H1 (cell line): Measurements from ENCODE around the gene IL1RAPL1. TPM values are rescaled to one million over a fixed set of nuclear protein-coding genes. Genes with fewer than 3 reads are reported as not detected.

ENCODE experiments used
- CTCF ChIA-PET: fragments of 300-600 bp; sonication (Branson Sonifier 250); formaldehyde crosslinking; loops from one replicate; lab custom pipeline; 2021; ENCODE audit not compliant: partially characterized antibody; lab: Charles Lee
- POLR2A ChIA-PET: fragments of 300-600 bp; sonication (Branson Sonifier 250); formaldehyde crosslinking; loops from one replicate; lab custom pipeline; 2021; ENCODE audit warnings: inconsistent platforms; ENCODE audit not compliant: partially characterized antibody; lab: Charles Lee
- DNase-seq, 2 experiments: peaks; one replicate each; pipeline versions ENCODE4 v3.0.0 to v3.0.0-alpha.2; 2010 to 2022; ENCODE audit warnings: low spot score in 2 of 2, low read depth in 1 of 2, mixed read lengths in 1 of 2
- FAIRE-seq: peaks from 2 replicates; lab custom pipeline; 2011; peaks lifted over from hg19 to GRCh38; lab: Jason Lieb, UNC
- H2AFZ ChIP-seq: 2 replicates; pipeline ENCODE4 v1.8.1; 2012; ENCODE audit warnings: low read length, inconsistent platforms
- H2AK5ac ChIP-seq: 2 replicates; pipeline ENCODE4 v1.6.1; 2013; ENCODE audit warnings: low read depth, low read length
- H2BK120ac ChIP-seq: replicated peaks from 2 replicates; pipeline ENCODE3; 2013; ENCODE audit warnings: low read depth, low read length, inconsistent platforms
- H2BK12ac ChIP-seq: 2 replicates; pipeline ENCODE4 v1.6.1; 2013; ENCODE audit warnings: low read depth, low read length
- H2BK15ac ChIP-seq: 2 replicates; pipeline ENCODE4 v1.6.1; 2013; ENCODE audit warnings: low read length
- H2BK20ac ChIP-seq: 2 replicates; pipeline ENCODE4 v1.6.1; 2013; ENCODE audit warnings: low read length
- H2BK5ac ChIP-seq: 2 replicates; pipeline ENCODE4 v1.6.1; 2013; ENCODE audit warnings: low read depth, low read length
- H3K14ac ChIP-seq: 2 replicates; pipeline ENCODE4 v1.6.1; 2013; ENCODE audit warnings: inconsistent platforms; ENCODE audit not compliant: insufficient read length
- H3K18ac ChIP-seq: 2 replicates; pipeline ENCODE4 v1.6.1; 2013; ENCODE audit warnings: low read length; ENCODE audit errors: extremely low read depth
- H3K23ac ChIP-seq: 2 replicates; pipeline ENCODE4 v1.6.1; 2013; ENCODE audit warnings: inconsistent platforms; ENCODE audit not compliant: insufficient read length
- H3K23me2 ChIP-seq: 2 replicates; pipeline ENCODE4 v1.6.1; 2013; ENCODE audit warnings: low read depth, low read length
- H3K27ac ChIP-seq: 2 replicates; pipeline ENCODE4 v1.6.1; 2011; ENCODE audit warnings: low read depth, low read length, inconsistent platforms
- H3K27me3 ChIP-seq, 4 experiments: replicated peaks in 1 of 4; 1 replicate in 1 of 4; 2 replicates in 3 of 4; pipeline versions ENCODE4 v1.6.1 to v1.8.1; 2011 to 2013; ENCODE audit warnings: low read length in 3 of 4, mild to moderate bottlenecking in 3 of 4, inconsistent platforms in 2 of 4, mixed read lengths in 2 of 4, moderate library complexity in 1 of 4; ENCODE audit not compliant: control insufficient read depth in 3 of 4, insufficient read depth in 3 of 4; ENCODE audit errors: extremely low read depth in 1 of 4
- H3K36me3 ChIP-seq, 4 experiments: 2 replicates each; pipeline versions ENCODE4 v1.6.1 to v1.8.1; 2011 to 2013; ENCODE audit warnings: mild to moderate bottlenecking in 4 of 4, low read length in 3 of 4, moderate library complexity in 2 of 4, control low read depth in 1 of 4, inconsistent platforms in 1 of 4; ENCODE audit not compliant: insufficient read depth in 4 of 4, control insufficient read depth in 2 of 4
- H3K4ac ChIP-seq: replicated peaks from 2 replicates; pipeline ENCODE3; 2013; ENCODE audit warnings: low read length, low read depth, mixed read lengths, inconsistent platforms; ENCODE audit not compliant: insufficient read length
- H3K4me1 ChIP-seq, 4 experiments: replicated peaks in 1 of 4; 1 replicate in 1 of 4; 2 replicates in 3 of 4; pipeline versions ENCODE4 v1.6.1 to v1.8.1; 2011 to 2013; ENCODE audit warnings: low read length in 3 of 4, inconsistent platforms in 2 of 4, mixed read lengths in 1 of 4; ENCODE audit not compliant: insufficient read depth in 4 of 4, control insufficient read depth in 3 of 4
- H3K4me2 ChIP-seq, 2 experiments: 2 replicates each; pipeline versions ENCODE4 v1.6.1 to v1.8.1; 2011 to 2013; ENCODE audit warnings: low read depth in 2 of 2, low read length in 2 of 2, control low read depth in 1 of 2, inconsistent platforms in 1 of 2, mild to moderate bottlenecking in 1 of 2; ENCODE audit not compliant: insufficient read depth in 1 of 2
- H3K4me3 ChIP-seq, 4 experiments: fragments of 200-600, 300-600 bp in 1 of 4; sonication (generic), shearing (Covaris generic), sonication (Bioruptor Twin) in 1 of 4; 2 replicates each; pipeline versions ENCODE4 v1.5.1 to v1.8.1; 2011 to 2016; ENCODE audit warnings: low read length in 4 of 4, low read depth in 3 of 4, control low read depth in 2 of 4, inconsistent platforms in 2 of 4, mild to moderate bottlenecking in 2 of 4, mixed read lengths in 1 of 4, moderate library complexity in 1 of 4; ENCODE audit not compliant: insufficient read depth in 2 of 4; ENCODE audit errors: extremely low read depth in 1 of 4
- H3K56ac ChIP-seq: replicated peaks from 2 replicates; pipeline ENCODE3; 2013; ENCODE audit warnings: low read depth, mild to moderate bottlenecking, mixed read lengths, low read length, inconsistent platforms; ENCODE audit not compliant: insufficient read length
- H3K79me1 ChIP-seq: 2 replicates; pipeline ENCODE4 v1.6.1; 2013; ENCODE audit warnings: low read depth, low read length, control low read depth
- H3K79me2 ChIP-seq, 2 experiments: 2 replicates each; pipeline versions ENCODE4 v1.6.1 to v1.8.1; 2012 to 2013; ENCODE audit warnings: low read length in 2 of 2, mild to moderate bottlenecking in 2 of 2, inconsistent platforms in 1 of 2; ENCODE audit not compliant: insufficient read depth in 2 of 2, control insufficient read depth in 1 of 2
- H3K9ac ChIP-seq, 4 experiments: replicated peaks in 1 of 4; 1 replicate in 1 of 4; 2 replicates in 3 of 4; pipeline versions ENCODE4 v1.6.1 to v1.8.1; 2011 to 2013; ENCODE audit warnings: low read depth in 3 of 4, low read length in 3 of 4, control low read depth in 2 of 4, mild to moderate bottlenecking in 2 of 4, moderate library complexity in 2 of 4, inconsistent platforms in 1 of 4; ENCODE audit errors: extremely low read depth in 1 of 4
- H3K9me3 ChIP-seq, 2 experiments: 2 replicates each; pipeline versions ENCODE4 v1.6.1 to v1.8.1; 2012 to 2013; ENCODE audit warnings: mild to moderate bottlenecking in 2 of 2, moderate library complexity in 2 of 2, control low read depth in 1 of 2, inconsistent platforms in 1 of 2, low read depth in 1 of 2, low read length in 1 of 2, mixed read lengths in 1 of 2; ENCODE audit not compliant: insufficient read depth in 2 of 2
- H4K20me1 ChIP-seq, 2 experiments: replicated peaks in 1 of 2; 2 replicates each; pipeline versions ENCODE3 to v1.8.1; 2011 to 2013; ENCODE audit warnings: inconsistent platforms in 2 of 2, low read length in 2 of 2, mild to moderate bottlenecking in 1 of 2; ENCODE audit not compliant: insufficient read depth in 2 of 2, control insufficient read depth in 1 of 2
- H4K5ac ChIP-seq: 2 replicates; pipeline ENCODE4 v1.6.1; 2013; ENCODE audit warnings: low read length, low read depth, mixed read lengths, inconsistent platforms; ENCODE audit not compliant: insufficient read length
- H4K8ac ChIP-seq: 2 replicates; pipeline ENCODE4 v1.8.0; 2013; ENCODE audit warnings: mild to moderate bottlenecking, moderate library complexity, low read length, inconsistent platforms; ENCODE audit not compliant: insufficient read depth; ENCODE audit errors: extremely low read depth
- H4K91ac ChIP-seq: replicated peaks from 2 replicates; pipeline ENCODE3; 2013; ENCODE audit warnings: low read length, mixed read lengths, inconsistent platforms; ENCODE audit not compliant: insufficient read length
- CBX8 ChIP-seq: fragments of 300-800, 300-1000 bp; sonication (generic); IDR thresholded peaks from 2 replicates; pipeline ENCODE4 v1.7.1; 2016; ENCODE audit warnings: low read depth, low read length, borderline replicate concordance
- JUND ChIP-seq: IDR thresholded peaks from 2 replicates; pipeline ENCODE4 v1.6.1; 2011; ENCODE audit warnings: mild to moderate bottlenecking, improper control_type of control experiment, low read length
- POLR2AphosphoS5 ChIP-seq: IDR thresholded peaks from 2 replicates; pipeline ENCODE4 v1.6.1; 2011; ENCODE audit warnings: low read depth, low read length
- SIX5 ChIP-seq: IDR thresholded peaks from 2 replicates; pipeline ENCODE4 v1.6.1; 2011; ENCODE audit warnings: mild to moderate bottlenecking, low read depth, low read length
- SP4 ChIP-seq: IDR thresholded peaks from 2 replicates; pipeline ENCODE4 v1.6.1; 2012; ENCODE audit warnings: low read length, inconsistent platforms
- WGBS, 2 experiments: shearing (Covaris generic) in 1 of 2; methylation state at CpG; one replicate each; pipeline versions ENCODE4 v1.1.6 to v1.1.7; 2013 to 2015; ENCODE audit warnings: low lambda C conversion rate in 2 of 2, mixed read lengths in 2 of 2, inconsistent platforms in 1 of 2, low coverage in 1 of 2, missing lambda C conversion rate in 1 of 2; ENCODE audit not compliant: insufficient replicate concordance in 2 of 2, insufficient coverage in 1 of 2, insufficient read length in 1 of 2; ENCODE audit errors: extremely low coverage in 1 of 2, missing lambda C conversion rate in 1 of 2; 5-methylcytosine and 5-hydroxymethylcytosine counted together
- polyA plus RNA-seq, 7 experiments: library from polyadenylated mRNA; depleted of rRNA in 3 of 7; stranded (reverse) in 5 of 7; unstranded in 2 of 7; fragments of >200 nt in 5 of 7; fragments of 200-250 nt in 2 of 7; gene quantifications; 1 replicate in 5 of 7; 2 replicates in 1 of 7; 4 replicates in 1 of 7; pipeline versions ENCODE4 v1.2.1 to v1.2.3, GENCODE V29; 2011 to 2013; ENCODE audit warnings: missing spikeins in 2 of 7, mixed read lengths in 2 of 7
- total RNA-seq: library from RNA; stranded (reverse); fragmentation: NEBNext Ultra II Directional; extraction: Animal tissue kit (Norgen Biotek cat#: 25700); gene quantifications from 2 replicates; pipeline ENCODE4 v1.2.1, GENCODE V29; 2021

Gene IL1RAPL1
- total and polyA plus RNA-seq, 2 of the 8 experiments (the other 6 are each of a cell fraction or from before 2014, with no cell fraction given): 0.11 to 0.35 TPM

DNA sequence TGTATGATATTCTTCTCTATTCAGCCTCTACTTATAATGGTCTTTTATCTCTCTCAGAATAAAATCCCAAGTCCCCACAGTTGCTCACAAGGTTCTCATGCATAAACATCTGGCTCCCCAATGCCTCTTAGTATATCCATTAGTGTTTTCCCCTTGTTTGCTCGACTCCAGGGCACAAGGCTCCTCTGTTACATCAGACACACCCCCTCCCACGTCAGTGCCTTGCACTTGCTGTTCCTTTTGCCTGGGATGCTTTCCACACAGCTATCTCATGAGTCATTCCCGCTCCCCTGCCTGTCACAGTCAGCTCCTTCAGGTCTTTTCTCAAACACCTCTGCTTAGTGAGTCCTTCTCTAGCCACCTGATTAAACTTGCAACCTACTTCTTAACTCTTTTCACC, 260.2 kb downstream of the IL1RAPL1 start:
- no peak for DNase-seq
- Histone ChIP-seq H3K9me3 (no peaks in the 10 kb centered on the region), H3K23me2 (no peaks in the 10 kb centered on the region), H3K18ac (no peak overlapping the region), H3K23ac (no peak overlapping the region), H4K20me1 (no peaks in the 10 kb centered on the region), H4K8ac (no peak overlapping the region), H3K4ac (no peak overlapping the region), H2BK5ac (no peak overlapping the region), H3K4me1 (no peaks in the 10 kb centered on the region; a peak in 1 of 7 replicates), H3K27me3 (no peaks in the 10 kb centered on the region), H3K36me3 (no peaks in the 10 kb centered on the region), H3K79me1 (no peaks in the 10 kb centered on the region), H3K27ac (no peak overlapping the region), H2BK120ac (no peak overlapping the region), H2AK5ac (no peak overlapping the region), H2BK15ac (no peak overlapping the region), H3K4me2 (no peak overlapping the region), H3K79me2 (no peaks in the 10 kb centered on the region), H3K56ac (no peak overlapping the region), H4K91ac (no peak overlapping the region), H3K4me3 (no peak overlapping the region), H3K9ac (no peak overlapping the region), H2BK12ac (no peak overlapping the region), H2BK20ac (no peak overlapping the region), H2AFZ (no peak overlapping the region), H3K14ac (no peak overlapping the region), H4K5ac (no peak overlapping the region)
- CTCF ChIA-PET: no interaction called here
- WGBS, 2 experiments: 86% methylated on average over 3 of the region's 3 CpGs; no CpG with 5 or more reads in 1 of the 2 experiments
- TF ChIP-seq POLR2AphosphoS5: no peak
- TF ChIP-seq CBX8: no peak
- TF ChIP-seq SP4: no peak
- TF ChIP-seq SIX5: no peak
- TF ChIP-seq JUND: peak; percentile 23; the same call in 1 of the 2 replicates
- FAIRE-seq: no peak
- POLR2A ChIA-PET: no interaction called here
